Measurements from ENCODE around the gene COL23A1. TPM values are rescaled to one million over a fixed set of nuclear protein-coding genes. Genes with fewer than 3 reads are reported as not detected.
"Not testable (repeated sequence)": the region's sequence is repeated elsewhere in the genome, so short reads cannot be mapped to it uniquely, and the experiment has no call there.

The COL23A1 gene
- total RNA-seq, 1 experiment from 2014 or later = not detected

DNA sequence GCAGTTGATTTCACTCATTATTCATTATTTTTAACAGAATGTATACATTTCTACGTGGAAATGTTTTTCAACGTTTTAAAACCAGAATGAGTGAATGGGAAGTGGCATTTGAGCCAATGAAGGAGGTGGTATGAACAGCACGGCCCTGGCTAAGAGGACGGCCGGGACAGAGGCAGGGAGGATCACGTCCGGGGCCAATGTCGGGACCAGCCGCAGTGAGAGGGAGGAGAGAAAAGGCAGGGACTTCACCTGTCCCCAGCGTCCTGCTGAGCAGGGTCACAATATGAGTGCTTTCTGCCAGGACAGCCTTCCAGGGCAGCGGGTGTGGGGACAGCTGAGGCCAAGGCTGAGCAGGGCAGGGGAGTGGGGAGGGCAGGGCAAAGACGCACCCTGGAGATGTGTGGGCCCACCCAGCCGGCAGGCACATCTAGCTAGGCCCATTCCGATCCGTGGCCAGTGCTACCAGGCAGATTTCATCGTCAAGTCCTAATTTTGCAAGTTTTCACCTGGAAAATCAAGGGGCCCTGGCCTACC, 209.6 kb downstream of the COL23A1 start:
- Histone ChIP-seq H3K9me3 (replicated peaks) (no peaks in the 10 kb centered on the region), H3K4me1 (no peaks in the 10 kb centered on the region), H3K27me3 (peaks cover 11% of the 10 kb centered on the region; the same call in 1 of the 2 replicates), H3K36me3 (no peaks in the 10 kb centered on the region), H3K4me3 (no peak overlapping the region), H3K27ac (no peak overlapping the region)
- no peak for DNase-seq

DNA sequence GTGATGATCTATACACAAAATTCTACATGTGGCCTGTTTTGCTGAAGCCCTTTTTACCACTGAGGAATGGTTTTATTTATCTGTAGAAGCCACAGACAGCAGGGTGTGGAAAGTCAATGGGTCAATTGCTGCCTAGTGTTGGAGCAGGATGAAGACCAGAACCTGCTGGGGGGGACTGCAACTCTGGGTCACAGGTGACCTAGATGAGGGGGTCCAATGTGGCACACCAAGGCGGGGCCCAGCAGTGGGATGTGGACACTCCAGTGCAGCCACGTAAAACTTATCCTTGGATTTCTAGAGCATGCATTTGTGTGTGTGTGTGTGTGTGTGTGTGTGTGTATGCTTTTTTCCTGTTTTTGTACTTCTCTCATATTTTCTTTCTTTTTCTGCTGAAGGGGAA, 210.1 kb downstream of the COL23A1 start:
- no peak for DNase-seq
- Histone ChIP-seq H3K4me3 (no peak overlapping the region), H3K36me3 (no peaks in the 10 kb centered on the region), H3K9me3 (replicated peaks) (no peaks in the 10 kb centered on the region), H3K27ac (no peak overlapping the region), H3K4me1 (no peaks in the 10 kb centered on the region), H3K27me3 (peaks cover 6% of the 10 kb centered on the region; the same call in 1 of the 2 replicates)

- DNase-seq = no peak
- Histone ChIP-seq H3K27me3 (no peaks in the 10 kb centered on the region; the same call in 1 of the 2 replicates), H3K9me3 (replicated peaks) (no peaks in the 10 kb centered on the region), H3K36me3 (no peaks in the 10 kb centered on the region), H3K4me1 (no peaks in the 10 kb centered on the region), H3K27ac (no peak overlapping the region), H3K4me3 (no peak overlapping the region)
These were observed 211.4 kb downstream of the COL23A1 start for GRCh38 chr5:178378527-178379484.

DNA sequence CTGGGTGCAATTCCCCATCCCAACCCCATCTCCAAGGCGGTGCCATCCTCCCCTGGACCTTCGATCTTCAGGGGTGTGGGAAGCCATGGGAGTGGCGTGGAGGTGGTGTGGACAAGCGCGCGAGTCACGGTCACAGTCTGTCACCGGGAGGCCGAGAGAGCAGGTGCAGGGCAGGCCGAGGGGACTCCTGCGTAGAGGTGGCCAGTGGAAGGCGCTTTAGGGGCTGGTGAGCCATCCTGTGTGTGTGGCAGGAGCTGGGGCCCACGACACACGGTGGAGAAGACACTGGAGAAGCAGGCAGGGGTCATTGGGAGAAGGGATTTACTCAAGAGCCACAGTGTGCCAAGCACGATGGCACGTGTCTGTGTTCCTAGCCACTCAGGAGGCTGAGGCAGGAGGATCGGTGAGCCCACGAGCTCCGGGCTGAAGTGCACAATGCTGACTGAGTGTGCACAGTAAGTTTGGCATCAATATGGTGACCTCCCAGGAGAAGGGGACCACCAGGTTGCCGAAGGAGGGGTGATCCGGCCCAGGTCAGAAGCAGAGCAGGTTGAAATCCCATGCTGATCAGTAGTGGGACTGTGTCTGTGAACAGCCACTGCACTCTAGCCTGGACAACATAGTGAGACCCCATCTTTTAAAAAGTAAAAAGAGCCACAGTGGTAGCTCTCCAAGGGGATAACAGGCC, 212.5 kb downstream of the COL23A1 start:
- Histone ChIP-seq H3K27me3 (no peaks in the 10 kb centered on the region; the same call in 1 of the 2 replicates), H3K4me3 (no peak overlapping the region), H3K27ac (no peak overlapping the region), H3K36me3 (no peaks in the 10 kb centered on the region), H3K9me3 (replicated peaks) (no peaks in the 10 kb centered on the region), H3K4me1 (no peaks in the 10 kb centered on the region)
- no peak for DNase-seq

DNA sequence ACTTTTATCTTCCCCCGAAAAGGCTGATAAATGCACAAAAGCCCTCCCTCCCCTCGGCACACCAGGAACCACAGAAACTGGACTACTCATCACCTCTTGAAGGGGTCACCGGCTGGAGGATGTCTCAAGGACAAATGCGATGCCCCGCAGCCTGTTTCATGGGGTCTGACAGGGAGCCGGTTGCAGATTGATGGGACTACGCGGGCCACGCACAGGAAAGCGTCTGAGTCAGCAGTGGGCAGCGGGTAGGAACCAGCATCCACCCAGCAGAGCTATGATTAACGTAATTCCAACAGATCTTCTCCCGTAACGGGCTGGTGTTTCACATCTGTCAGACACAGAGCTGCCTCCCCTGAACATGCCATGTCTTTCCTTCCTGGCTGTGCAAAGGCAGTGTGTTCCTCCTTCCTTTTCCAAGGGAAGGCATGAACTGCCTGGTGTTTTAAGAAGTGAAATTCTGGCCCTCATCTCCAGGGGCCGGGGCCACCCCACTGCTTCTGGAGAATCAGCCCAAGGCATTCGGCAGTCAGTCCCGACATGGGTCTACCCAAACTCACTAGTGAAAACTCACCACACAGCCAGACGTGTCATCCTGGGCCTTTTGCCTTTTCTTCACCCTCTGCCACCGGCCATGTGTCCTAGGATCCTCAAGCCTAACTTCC, 213.1 kb downstream of the COL23A1 start:
- DNase-seq = no peak

DNA sequence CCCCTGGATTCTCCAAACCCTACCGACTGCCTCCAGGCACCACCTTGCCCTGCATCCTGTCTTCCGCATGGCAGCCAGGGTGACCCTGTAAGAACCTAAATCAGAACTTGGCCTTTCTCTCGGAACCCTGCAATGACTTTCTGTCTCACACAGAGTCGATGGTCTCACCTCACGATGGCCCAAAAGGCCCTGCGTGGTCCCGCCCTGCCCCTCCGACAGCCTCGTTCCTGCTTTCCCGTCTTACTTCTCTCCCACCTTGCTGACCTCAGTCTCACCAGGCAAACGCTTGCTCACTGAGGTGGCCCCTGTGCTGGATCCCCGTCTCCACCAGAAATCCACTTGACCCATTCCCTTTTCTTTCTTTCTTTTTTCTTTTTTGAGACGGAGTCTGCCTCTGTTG, 214.8 kb downstream of the COL23A1 start:
- Histone ChIP-seq H3K27me3 (no peaks in the 10 kb centered on the region), H3K36me3 (no peaks in the 10 kb centered on the region), H3K27ac (no peak overlapping the region), H3K9me3 (replicated peaks) (no peaks in the 10 kb centered on the region), H3K4me3 (no peak overlapping the region), H3K4me1 (no peaks in the 10 kb centered on the region)
- no peak for DNase-seq

More for the DNA sequence above, 213.1 kb downstream of the COL23A1 start:
- Histone ChIP-seq H3K36me3 (no peaks in the 10 kb centered on the region), H3K27ac (no peak overlapping the region), H3K4me1 (no peaks in the 10 kb centered on the region), H3K9me3 (replicated peaks) (no peaks in the 10 kb centered on the region), H3K27me3 (no peaks in the 10 kb centered on the region; the same call in 1 of the 2 replicates), H3K4me3 (no peak overlapping the region)

DNA sequence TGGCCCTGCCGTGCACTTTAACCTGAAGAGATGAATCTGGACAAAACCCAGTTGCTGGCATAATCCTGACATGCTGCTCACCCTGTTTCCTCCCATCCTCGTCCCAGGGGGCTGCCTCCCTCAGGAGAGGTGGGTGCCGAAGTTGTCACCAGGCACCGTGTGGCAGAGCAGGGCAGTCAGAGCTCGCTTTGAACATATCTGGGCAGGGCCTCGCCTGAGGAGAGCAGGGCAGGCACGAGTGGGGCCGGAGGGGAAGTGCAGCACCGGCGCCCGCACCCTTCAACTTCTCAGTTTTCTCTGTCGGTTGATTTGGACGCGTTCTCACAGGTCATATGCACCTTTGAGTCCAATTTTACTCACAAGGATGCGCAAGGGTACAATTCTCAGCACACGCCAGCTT, 216.5 kb downstream of the COL23A1 start:
- H3K27me3 ChIP-seq = no peaks in the 10 kb centered on the region
- DNase-seq = no peak
- H3K36me3 ChIP-seq = no peaks in the 10 kb centered on the region
- H3K9me3 ChIP-seq (replicated peaks) = no peaks in the 10 kb centered on the region
- H3K4me3 ChIP-seq = no peak overlapping the region
- H3K4me1 ChIP-seq = no peaks in the 10 kb centered on the region
- H3K27ac ChIP-seq = no peak overlapping the region

GRCh38 chr5:178372142-178372571, 218.0 kb downstream of the COL23A1 start:
- no peak overlapping the region for H3K27ac ChIP-seq
- H3K9me3 ChIP-seq (replicated peaks) = no peaks in the 10 kb centered on the region
- H3K36me3 ChIP-seq = no peaks in the 10 kb centered on the region
- no peaks in the 10 kb centered on the region for H3K4me1 ChIP-seq
- no peak for DNase-seq
- no peak overlapping the region for H3K4me3 ChIP-seq
- no peaks in the 10 kb centered on the region for H3K27me3 ChIP-seq

DNA sequence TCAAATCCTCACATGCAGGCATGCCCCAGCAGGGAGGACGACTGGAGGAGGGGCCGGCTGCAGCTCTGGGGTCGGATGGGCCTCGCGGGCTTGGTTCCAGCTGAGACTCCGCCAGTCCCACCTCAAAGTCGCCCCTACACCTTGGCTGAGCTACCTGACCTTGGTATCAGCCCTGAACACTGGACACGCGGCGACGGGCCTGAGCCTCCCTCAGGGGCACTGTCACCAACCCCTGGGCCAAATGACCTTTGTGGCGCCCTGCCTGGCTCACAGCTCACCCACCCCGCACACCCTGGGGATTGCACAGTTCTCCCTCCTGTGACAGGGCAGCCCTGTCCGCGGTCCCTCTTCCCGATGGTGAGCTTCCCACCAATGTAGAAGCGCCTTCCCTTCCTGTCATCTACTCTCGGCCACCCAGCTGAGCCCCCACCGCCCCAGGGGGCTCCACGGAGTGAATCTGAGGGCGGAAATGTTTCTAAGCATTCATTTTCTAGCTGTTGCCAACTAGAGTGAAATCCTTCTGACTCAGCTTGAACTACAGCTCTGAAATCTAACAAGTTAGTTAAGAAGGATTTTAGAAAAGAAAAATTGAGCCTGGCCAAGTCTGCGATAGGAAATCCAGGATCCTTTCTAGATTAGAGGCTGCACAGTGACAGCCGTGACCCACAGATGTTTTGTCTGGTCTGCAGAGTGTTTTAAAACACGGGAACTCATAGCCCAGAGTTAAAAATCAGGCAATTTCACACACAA, 218.7 kb downstream of the COL23A1 start:
- Histone ChIP-seq H3K4me3 (no peak overlapping the region), H3K4me1 (no peaks in the 10 kb centered on the region), H3K27me3 (no peaks in the 10 kb centered on the region), H3K9me3 (replicated peaks) (no peaks in the 10 kb centered on the region), H3K36me3 (no peaks in the 10 kb centered on the region), H3K27ac (no peak overlapping the region)
- no peak for DNase-seq

DNA sequence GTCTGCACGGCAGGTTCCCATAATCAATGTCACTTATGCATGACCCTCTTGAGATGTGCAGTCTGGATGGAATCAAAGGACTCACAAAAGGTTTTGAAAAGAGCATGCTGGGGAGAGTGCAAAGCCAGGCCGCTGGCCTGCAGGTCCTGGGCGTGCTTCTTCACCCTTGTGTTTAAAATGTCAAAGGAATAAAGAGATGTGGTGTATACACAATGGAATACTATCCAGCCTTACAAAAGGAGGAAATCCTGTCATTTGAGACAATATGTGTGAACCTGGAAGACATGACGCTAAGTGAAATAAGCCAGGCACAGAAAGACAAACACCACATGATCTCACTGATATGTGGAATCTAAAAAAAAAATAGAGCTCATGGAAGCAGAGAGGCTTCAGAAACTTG, 220.1 kb downstream of the COL23A1 start:
- Histone ChIP-seq H3K4me1 (no peaks in the 10 kb centered on the region), H3K36me3 (no peaks in the 10 kb centered on the region), H3K4me3 (no peak overlapping the region), H3K27ac (no peak overlapping the region), H3K27me3 (no peaks in the 10 kb centered on the region), H3K9me3 (replicated peaks) (no peaks in the 10 kb centered on the region)
- DNase-seq = no peak

- H3K27ac ChIP-seq; H3K4me3 ChIP-seq; H3K36me3 ChIP-seq; H3K4me1 ChIP-seq; H3K9me3 ChIP-seq (replicated peaks); H3K27me3 ChIP-seq; DNase-seq: not testable (repeated sequence)
These were observed 220.7 kb downstream of the COL23A1 start for GRCh38 chr5:178369469-178369868.

DNA sequence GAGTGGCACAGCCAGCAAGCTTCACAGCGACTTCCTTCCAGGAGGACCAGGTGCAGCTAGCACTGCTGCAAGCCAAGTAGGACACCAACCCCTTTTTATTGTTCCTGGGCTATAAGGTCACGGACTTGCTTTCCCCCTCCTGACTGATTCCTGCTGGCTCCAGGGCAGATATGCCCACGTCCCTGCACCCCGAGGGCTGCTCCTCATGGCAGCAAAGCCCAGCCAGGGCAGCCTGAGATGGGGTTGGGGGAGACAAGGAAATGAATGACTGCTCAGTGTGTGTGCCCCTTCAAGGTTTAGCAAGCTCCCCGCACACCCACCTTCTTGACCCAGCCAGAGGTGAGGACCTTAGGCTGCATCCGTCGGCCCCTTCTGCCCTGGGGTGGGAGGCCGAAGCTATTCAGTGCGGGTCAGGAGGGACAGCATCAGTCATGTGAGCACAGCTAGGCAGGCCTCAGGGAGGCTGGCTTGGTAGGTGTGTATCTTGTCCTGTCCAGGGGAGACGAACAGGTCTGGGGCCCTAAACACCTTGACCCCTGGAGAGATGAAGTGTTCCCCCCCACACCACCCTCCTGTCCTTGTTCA, 221.4 kb downstream of the COL23A1 start:
- no peak for DNase-seq
- H3K9me3 ChIP-seq (replicated peaks) = no peaks in the 10 kb centered on the region
- H3K27me3 ChIP-seq = no peaks in the 10 kb centered on the region
- no peaks in the 10 kb centered on the region for H3K4me1 ChIP-seq
- H3K4me3 ChIP-seq = no peak overlapping the region
- no peak overlapping the region for H3K27ac ChIP-seq
- H3K36me3 ChIP-seq = no peaks in the 10 kb centered on the region

- Histone ChIP-seq H3K4me1 (no peaks in the 10 kb centered on the region), H3K4me3 (no peak overlapping the region), H3K36me3 (no peaks in the 10 kb centered on the region), H3K27me3 (no peaks in the 10 kb centered on the region), H3K27ac (no peak overlapping the region), H3K9me3 (replicated peaks) (no peaks in the 10 kb centered on the region)
- no peak for DNase-seq
These were observed 221.9 kb downstream of the COL23A1 start for GRCh38 chr5:178368274-178368673.

- H3K4me3 ChIP-seq = no peak overlapping the region
- H3K27ac ChIP-seq = no peak overlapping the region
- no peak for DNase-seq
- H3K9me3 ChIP-seq (replicated peaks) = no peaks in the 10 kb centered on the region
- no peaks in the 10 kb centered on the region for H3K36me3 ChIP-seq
- no peaks in the 10 kb centered on the region for H3K4me1 ChIP-seq
- H3K27me3 ChIP-seq = no peaks in the 10 kb centered on the region
These were observed 222.5 kb downstream of the COL23A1 start for GRCh38 chr5:178367736-178368120.
